Subcutaneous abdominal adipose tissue (tissue), 5 donors: ENCODE data around the gene STT3B.

ENCODE experiments used
- H3K27ac ChIP-seq: one replicate; pipeline ENCODE4 v1.7.0; 2013; ENCODE audit warnings: low read depth, mild to moderate bottlenecking, inconsistent platforms, low read length, moderate library complexity
- H3K27me3 ChIP-seq, 5 donors: one replicate each; pipeline ENCODE4 v1.7.0; 2013; ENCODE audit warnings: low read length in 5 of 5, inconsistent platforms in 1 of 5; ENCODE audit not compliant: control insufficient read depth in 5 of 5, insufficient read depth in 4 of 5
- H3K36me3 ChIP-seq, 5 donors: one replicate each; pipeline ENCODE4 v1.7.0; 2013; ENCODE audit warnings: low read length in 5 of 5; ENCODE audit not compliant: control insufficient read depth in 5 of 5, insufficient read depth in 5 of 5
- H3K4me1 ChIP-seq, 5 donors: one replicate each; pipeline ENCODE4 v1.7.0; 2013; ENCODE audit warnings: low read length in 5 of 5, mild to moderate bottlenecking in 3 of 5, moderate library complexity in 1 of 5; ENCODE audit not compliant: control insufficient read depth in 5 of 5, insufficient read depth in 5 of 5
- H3K4me3 ChIP-seq, 5 donors: one replicate each; pipeline ENCODE4 v1.7.0; 2013; ENCODE audit warnings: low read length in 5 of 5, low read depth in 1 of 5
- H3K9ac ChIP-seq, 5 donors: one replicate each; pipeline ENCODE4 v1.7.0; 2013; ENCODE audit warnings: low read length in 5 of 5, mild to moderate bottlenecking in 4 of 5, moderate library complexity in 3 of 5
- H3K9me3 ChIP-seq, 5 donors: one replicate each; pipeline ENCODE4 v1.7.0; 2013; ENCODE audit warnings: low read length in 5 of 5; ENCODE audit not compliant: control insufficient read depth in 5 of 5
- donor health status: healthy.
- donor health status: healthy.
- donor health status: healthy.
- donor health status: healthy.
- donor health status: healthy.

The STT3B gene

DNA sequence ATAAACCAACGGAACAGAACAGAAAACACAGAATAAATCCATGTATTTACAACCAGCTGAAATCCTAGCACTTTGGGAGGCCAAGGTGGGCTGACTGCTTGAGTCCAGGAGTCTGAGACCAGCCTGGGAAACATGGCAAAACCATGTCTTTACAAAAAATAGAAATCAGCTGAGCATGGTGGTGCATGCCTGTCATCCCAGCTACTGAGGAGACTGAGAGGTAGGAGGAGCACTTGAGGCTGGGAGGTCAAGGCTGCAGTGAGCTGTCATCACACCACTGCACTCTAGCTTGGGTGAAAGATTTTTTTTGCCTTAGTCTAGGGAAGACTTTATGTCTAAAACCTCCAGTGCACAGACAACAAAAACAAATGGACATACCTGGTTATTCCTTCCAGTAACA, 120.7 kb downstream of the STT3B start:
- Histone ChIP-seq H3K27ac (no peak overlapping the region), H3K9me3 (peaks cover 37 to 78% (median 66%) of the 10 kb centered on the region in 5 donors), H3K4me3 (peak overlapping the region in 2 of 5 donors; percentile 21 to 31)

DNA sequence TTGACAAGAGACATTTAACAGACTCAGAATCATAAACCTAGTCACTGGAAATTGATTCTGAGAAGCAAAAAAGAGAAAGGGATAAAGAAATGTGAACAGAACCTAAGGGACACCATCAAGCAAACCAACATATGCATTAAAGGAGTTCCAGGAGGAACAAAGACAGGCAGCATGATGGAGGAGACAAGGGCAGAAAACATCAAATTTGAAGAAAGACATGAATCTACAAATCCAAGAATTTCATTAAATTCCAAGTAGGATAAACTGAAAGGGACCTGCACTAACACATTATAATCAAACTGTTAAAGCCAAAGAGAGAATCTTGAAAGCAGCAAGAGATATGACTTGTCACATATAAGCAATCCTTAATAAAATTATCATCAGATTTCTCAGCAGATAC, 122.3 kb downstream of the STT3B start:
- peaks cover 37 to 74% (median 69%) of the 10 kb centered on the region in 5 donors for H3K9me3 ChIP-seq
- H3K4me3 ChIP-seq, result peak overlapping the region in 1 of 5 donors; percentile 41
- no peak overlapping the region for H3K27ac ChIP-seq
- H3K36me3 ChIP-seq, result peaks cover 0 to 2% (median 0%) of the 10 kb centered on the region in 5 donors
- no peak overlapping the region for H3K9ac ChIP-seq
- H3K4me1 ChIP-seq, result no peaks in the 10 kb centered on the region
- H3K27me3 ChIP-seq, result no peaks in the 10 kb centered on the region

More for the DNA sequence above, 120.7 kb downstream of the STT3B start:
- Histone ChIP-seq H3K9ac (no peak overlapping the region), H3K27me3 (no peaks in the 10 kb centered on the region), H3K36me3 (peaks cover 0 to 2% (median under 1%) of the 10 kb centered on the region in 5 donors), H3K4me1 (no peaks in the 10 kb centered on the region)

DNA sequence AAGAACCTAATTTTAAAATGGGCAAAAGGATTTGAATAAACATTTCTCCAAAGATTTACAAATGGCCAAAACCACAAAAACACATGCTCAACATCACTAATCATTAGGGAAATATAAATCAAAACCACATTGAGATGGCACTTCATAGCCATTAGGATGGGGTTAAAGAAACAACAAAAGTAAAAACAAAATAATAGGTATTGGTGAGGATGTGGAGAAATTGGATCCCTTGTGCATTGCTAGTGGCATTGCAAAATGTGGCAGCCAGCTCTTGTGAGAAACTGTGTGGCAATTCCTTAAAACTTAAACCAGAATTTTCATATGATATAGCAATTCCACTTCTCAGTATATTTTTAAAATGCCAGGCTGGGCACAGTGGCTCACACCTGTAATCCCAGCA, 126.5 kb downstream of the STT3B start:
- H3K9me3 ChIP-seq, result peaks cover 12 to 48% (median 40%) of the 10 kb centered on the region in 5 donors
- no peak overlapping the region for H3K4me3 ChIP-seq
- no peaks in the 10 kb centered on the region for H3K27me3 ChIP-seq
- H3K27ac ChIP-seq, result no peak overlapping the region
- H3K4me1 ChIP-seq, result peaks cover 0 to 3% (median 0%) of the 10 kb centered on the region in 5 donors
- peaks cover 0 to 7% (median 2%) of the 10 kb centered on the region in 5 donors for H3K36me3 ChIP-seq
- H3K9ac ChIP-seq, result no peak overlapping the region

DNA sequence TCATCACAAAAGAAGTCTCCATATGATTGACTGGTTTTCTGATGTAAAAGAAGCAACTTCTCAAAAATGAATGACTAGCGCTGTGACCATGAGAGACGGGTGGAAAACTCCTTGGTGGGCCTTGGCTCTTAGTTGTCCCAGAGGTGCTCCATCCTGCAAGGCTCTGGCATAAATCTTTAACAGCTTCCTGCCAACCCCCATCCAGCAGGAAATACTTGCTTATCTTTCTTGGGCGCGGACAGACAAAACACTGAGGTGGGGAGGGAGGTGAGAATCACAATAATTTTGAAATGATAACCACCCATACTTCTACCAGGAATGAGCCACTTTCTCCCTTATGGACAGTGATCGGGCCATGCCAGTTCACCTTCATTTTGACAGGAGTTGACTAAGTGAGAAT, 128.6 kb downstream of the STT3B start:
- Histone ChIP-seq H3K4me3 (no peak overlapping the region), H3K27ac (no peak overlapping the region), H3K27me3 (no peaks in the 10 kb centered on the region), H3K9me3 (peaks cover 4 to 29% (median 20%) of the 10 kb centered on the region in 5 donors), H3K9ac (no peak overlapping the region), H3K4me1 (peaks cover 0 to 3% (median 0%) of the 10 kb centered on the region in 5 donors), H3K36me3 (peaks cover 0 to 9% (median 6%) of the 10 kb centered on the region in 5 donors)

DNA sequence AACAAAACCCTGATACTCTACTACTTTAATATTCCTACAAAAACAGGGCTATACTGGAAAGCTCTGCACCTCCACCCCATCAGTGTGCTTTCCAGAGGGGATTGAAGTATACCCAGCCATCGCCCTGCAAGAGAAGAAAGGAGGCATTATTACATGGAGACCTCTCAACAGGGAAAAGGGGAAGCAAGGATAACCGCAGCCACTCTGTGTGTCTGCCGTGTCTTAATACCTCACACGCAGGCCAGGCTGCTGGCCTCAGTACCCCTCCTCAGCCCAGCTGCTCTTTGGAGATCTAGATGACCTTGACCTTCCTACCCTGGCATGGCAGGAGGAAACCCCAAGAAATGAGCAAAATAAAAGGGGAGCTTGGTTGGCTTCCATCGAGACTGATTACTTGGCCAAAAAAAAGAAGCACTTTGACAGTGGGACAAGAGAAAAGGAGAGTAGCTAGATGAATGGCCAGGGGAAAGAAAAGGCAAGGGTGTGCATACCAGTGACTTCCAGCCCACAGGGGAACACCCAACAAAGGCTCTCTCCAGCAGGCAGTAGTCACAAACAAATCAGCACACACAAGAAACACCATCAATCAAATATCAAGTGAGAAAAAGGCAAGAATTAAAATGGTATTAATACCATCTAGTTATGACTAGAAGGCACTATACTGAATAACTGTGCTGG, 129.4 kb downstream of the STT3B start:
- Histone ChIP-seq H3K9me3 (peaks cover 0 to 21% (median 13%) of the 10 kb centered on the region in 5 donors), H3K27ac (no peak overlapping the region), H3K4me1 (peaks cover 0 to 3% (median 0%) of the 10 kb centered on the region in 5 donors), H3K27me3 (no peaks in the 10 kb centered on the region), H3K36me3 (peaks cover 0 to 11% (median 7%) of the 10 kb centered on the region in 5 donors), H3K9ac (no peak overlapping the region), H3K4me3 (no peak overlapping the region)

DNA sequence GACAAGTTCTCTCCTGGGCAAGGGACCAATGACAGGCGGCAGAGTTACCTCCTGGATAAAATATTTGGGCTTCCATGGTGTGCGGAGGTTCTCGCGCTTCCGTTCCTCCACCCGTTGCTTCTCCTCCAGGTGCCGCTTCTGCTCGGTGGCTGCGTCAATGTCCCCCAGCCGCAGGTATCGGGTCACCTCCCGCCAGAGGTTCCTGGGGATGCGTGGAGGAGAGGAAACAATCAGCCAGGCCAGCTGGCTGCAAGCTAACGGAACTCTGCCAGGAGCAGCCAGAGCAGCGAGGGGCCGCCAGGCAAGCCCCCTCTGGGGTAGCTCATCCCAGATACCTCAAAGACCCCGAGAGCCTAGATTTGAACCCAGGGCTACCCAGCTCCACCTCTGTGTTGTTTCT, 131.3 kb downstream of the STT3B start:
- Histone ChIP-seq H3K9me3 (peaks cover 0 to 3% (median 2%) of the 10 kb centered on the region in 5 donors), H3K4me1 (peaks cover 0 to 3% (median 0%) of the 10 kb centered on the region in 5 donors), H3K4me3 (no peak overlapping the region), H3K27me3 (no peaks in the 10 kb centered on the region), H3K9ac (no peak overlapping the region), H3K36me3 (peaks cover 0 to 13% (median 9%) of the 10 kb centered on the region in 5 donors), H3K27ac (no peak overlapping the region)

DNA sequence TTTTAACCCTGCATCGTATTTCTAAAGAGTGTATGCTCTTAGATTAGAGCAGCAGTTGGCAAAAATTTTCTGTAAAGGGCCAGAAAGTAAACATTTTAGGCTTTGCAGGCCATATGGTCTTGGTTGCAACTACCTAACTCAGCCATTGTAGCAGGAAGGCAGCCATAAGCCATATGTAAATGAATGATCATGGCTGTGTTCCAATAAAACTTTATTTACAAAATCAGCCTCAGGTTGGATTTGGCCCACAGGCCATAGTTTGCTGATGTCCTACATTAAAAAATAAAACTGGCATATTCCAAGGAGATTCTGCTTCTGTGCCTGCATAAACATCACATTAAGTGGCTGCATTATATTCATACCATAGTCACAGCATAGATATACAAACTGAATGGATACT, 134.9 kb downstream of the STT3B start:
- Histone ChIP-seq H3K9me3 (no peaks in the 10 kb centered on the region), H3K36me3 (peaks cover 0 to 13% (median 10%) of the 10 kb centered on the region in 5 donors), H3K9ac (no peak overlapping the region), H3K4me1 (peaks cover 0 to 14% (median 3%) of the 10 kb centered on the region in 5 donors), H3K27ac (no peak overlapping the region), H3K27me3 (no peaks in the 10 kb centered on the region), H3K4me3 (no peak overlapping the region)

DNA sequence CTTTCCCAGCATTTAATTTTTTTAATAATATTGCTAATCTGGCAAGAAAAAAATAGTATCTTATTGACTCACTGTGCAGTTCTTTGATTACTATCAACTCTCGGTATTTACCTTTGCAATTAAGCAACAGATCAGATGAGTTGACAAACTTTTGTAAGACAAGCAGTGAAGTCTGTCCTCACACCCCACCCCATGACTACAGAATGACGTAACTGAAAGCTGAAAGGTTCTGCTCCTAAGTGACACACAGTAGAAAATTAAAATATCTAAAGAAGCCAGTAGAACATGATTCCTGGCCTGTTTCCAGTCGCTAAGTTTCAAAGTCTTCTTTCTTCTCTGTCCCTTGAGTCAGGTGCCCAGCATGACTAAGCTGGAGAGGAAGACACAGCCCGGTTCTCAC, 135.5 kb downstream of the STT3B start:
- H3K4me1 ChIP-seq, result peaks cover 0 to 14% (median 3%) of the 10 kb centered on the region in 5 donors
- no peaks in the 10 kb centered on the region for H3K27me3 ChIP-seq
- no peak overlapping the region for H3K9ac ChIP-seq
- peaks cover 0 to 13% (median 10%) of the 10 kb centered on the region in 5 donors for H3K36me3 ChIP-seq
- no peak overlapping the region for H3K4me3 ChIP-seq
- no peak overlapping the region for H3K27ac ChIP-seq
- H3K9me3 ChIP-seq, result no peaks in the 10 kb centered on the region

DNA sequence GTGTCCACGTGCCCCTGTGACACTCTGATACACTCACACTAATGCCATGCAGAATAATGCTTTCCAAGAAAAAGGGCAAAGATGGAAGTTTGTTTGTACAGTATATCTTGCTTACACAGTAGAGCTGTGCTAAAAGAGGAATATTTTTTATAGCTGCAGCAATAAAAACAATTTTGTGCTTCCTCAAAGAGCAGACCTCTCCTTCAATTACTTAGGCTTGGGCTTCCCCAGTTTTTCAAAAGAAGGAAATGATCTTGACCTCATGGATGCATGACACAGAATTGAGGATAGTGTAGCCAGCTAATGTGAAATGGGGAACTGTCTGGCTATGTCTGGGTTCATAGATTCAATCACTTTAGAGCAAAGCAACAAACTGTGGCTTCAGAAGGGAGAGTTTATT, 137.4 kb downstream of the STT3B start:
- no peaks in the 10 kb centered on the region for H3K27me3 ChIP-seq
- H3K9me3 ChIP-seq, result no peaks in the 10 kb centered on the region
- H3K4me3 ChIP-seq, result no peak overlapping the region
- peaks cover 0 to 14% (median 3%) of the 10 kb centered on the region in 5 donors for H3K4me1 ChIP-seq
- peaks cover 0 to 15% (median 6%) of the 10 kb centered on the region in 5 donors for H3K36me3 ChIP-seq
- H3K27ac ChIP-seq, result no peak overlapping the region
- H3K9ac ChIP-seq, result no peak overlapping the region

DNA sequence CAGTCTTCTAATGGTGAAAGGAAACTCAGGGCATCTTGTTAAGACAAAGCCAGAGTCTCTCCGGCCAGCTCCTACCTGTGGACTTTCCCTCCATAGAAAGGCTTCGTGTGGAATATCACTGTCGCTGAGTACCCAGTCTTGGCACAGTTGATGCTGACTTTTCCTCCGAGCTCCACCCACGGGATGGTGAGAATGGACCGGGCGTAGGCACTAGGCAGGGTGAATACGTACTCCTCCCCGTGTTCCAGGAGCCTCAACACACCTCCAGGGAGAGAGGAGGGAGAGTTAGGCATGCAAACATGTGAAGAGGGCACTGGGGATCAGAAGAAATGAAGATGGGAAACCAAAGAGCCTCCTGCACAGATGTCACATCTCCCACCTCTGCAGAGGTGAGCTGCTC, 138.0 kb downstream of the STT3B start:
- H3K9ac ChIP-seq, result no peak overlapping the region
- peaks cover 0 to 14% (median 3%) of the 10 kb centered on the region in 5 donors for H3K4me1 ChIP-seq
- H3K9me3 ChIP-seq, result no peaks in the 10 kb centered on the region
- no peak overlapping the region for H3K27ac ChIP-seq
- no peak overlapping the region for H3K4me3 ChIP-seq
- peaks cover 0 to 15% (median 6%) of the 10 kb centered on the region in 5 donors for H3K36me3 ChIP-seq
- H3K27me3 ChIP-seq, result no peaks in the 10 kb centered on the region
